ENCODE results near the gene RNU6-8.

Gene RNU6-8

DNA sequence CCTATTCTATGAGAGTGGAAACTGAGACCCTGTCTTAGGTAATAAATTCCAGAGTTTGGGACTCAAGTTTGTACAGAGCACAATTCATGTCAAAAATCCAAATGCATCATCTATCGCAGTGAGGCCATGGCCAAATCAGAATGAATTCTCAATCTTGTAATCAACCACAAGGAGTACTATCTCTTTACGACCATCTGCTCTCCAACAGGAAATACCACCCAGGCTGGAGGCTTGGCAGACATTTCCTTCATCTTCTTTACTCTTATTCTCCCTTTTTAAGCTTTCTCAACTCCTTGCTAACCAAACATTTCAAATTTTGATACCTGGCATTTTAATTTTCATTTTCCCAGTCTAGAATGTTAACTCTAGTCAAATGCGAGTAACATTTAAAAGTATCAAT is 33.9 kb downstream of the RNU6-8 start:
- TF ChIP-seq, protein P1, sequence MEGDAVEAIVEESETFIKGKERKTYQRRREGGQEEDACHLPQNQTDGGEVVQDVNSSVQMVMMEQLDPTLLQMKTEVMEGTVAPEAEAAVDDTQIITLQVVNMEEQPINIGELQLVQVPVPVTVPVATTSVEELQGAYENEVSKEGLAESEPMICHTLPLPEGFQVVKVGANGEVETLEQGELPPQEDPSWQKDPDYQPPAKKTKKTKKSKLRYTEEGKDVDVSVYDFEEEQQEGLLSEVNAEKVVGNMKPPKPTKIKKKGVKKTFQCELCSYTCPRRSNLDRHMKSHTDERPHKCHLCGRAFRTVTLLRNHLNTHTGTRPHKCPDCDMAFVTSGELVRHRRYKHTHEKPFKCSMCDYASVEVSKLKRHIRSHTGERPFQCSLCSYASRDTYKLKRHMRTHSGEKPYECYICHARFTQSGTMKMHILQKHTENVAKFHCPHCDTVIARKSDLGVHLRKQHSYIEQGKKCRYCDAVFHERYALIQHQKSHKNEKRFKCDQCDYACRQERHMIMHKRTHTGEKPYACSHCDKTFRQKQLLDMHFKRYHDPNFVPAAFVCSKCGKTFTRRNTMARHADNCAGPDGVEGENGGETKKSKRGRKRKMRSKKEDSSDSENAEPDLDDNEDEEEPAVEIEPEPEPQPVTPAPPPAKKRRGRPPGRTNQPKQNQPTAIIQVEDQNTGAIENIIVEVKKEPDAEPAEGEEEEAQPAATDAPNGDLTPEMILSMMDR (conservative IDR thresholded peaks at IDR 0.05; ENCODE audit: low read depth, low read length): no peak
- Histone ChIP-seq H3K27me3 (ENCODE audit: insufficient read depth, low read depth) (no peaks in the 10 kb centered on the region), H3K4me1 (ENCODE audit: low read depth, poor library complexity, severe bottlenecking) (no peaks in the 10 kb centered on the region), H2AFZ (ENCODE audit: low read depth) (no peak overlapping the region), H3K4me3 (IDR thresholded peaks at IDR 0.05; ENCODE audit: insufficient read depth, low read depth, low read length) (no peak overlapping the region), H3K79me2 (ENCODE audit: insufficient read depth, low read depth) (no peaks in the 10 kb centered on the region), H3K4me2 (no peak overlapping the region), H3K27ac (no peak overlapping the region), H3K9ac (no peak overlapping the region), H3K36me3 (ENCODE audit: insufficient read depth) (no peaks in the 10 kb centered on the region), H4K20me1 (ENCODE audit: insufficient read depth) (no peaks in the 10 kb centered on the region)

DNA sequence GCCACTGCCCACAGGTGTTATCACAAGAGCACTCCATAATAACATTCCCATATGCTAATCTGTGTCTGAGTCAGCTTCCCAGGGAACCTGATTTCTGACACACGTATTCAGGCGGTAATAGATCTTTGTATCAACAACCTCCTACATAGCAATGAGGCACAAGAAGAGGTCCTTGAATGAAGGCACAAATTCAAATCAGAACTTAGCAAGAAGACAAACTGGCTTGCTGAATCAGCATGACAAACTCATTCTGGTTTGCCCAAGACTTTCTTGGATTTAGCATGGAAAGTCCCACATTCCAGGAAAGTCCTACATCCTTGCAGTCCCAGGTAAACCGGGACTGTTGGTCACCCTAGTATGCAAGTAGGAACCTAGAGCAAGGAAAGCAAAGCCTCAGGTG is 35.2 kb downstream of the RNU6-8 start:
- no peak overlapping the region for H3K27ac ChIP-seq
- H3K79me2 ChIP-seq (ENCODE audit: insufficient read depth, low read depth): no peaks in the 10 kb centered on the region
- H3K27me3 ChIP-seq (ENCODE audit: insufficient read depth, low read depth): no peaks in the 10 kb centered on the region
- H3K9ac ChIP-seq: no peak overlapping the region
- no peaks in the 10 kb centered on the region for H4K20me1 ChIP-seq (ENCODE audit: insufficient read depth)
- H3K4me3 ChIP-seq (IDR thresholded peaks at IDR 0.05; ENCODE audit: insufficient read depth, low read depth, low read length): no peak overlapping the region
- no peak overlapping the region for H3K4me2 ChIP-seq
- H2AFZ ChIP-seq (ENCODE audit: low read depth): no peak overlapping the region
- no peaks in the 10 kb centered on the region for H3K36me3 ChIP-seq (ENCODE audit: insufficient read depth)
- no peaks in the 10 kb centered on the region for H3K4me1 ChIP-seq (ENCODE audit: low read depth, poor library complexity, severe bottlenecking)
- TF ChIP-seq, protein P1 (conservative IDR thresholded peaks at IDR 0.05; ENCODE audit: low read depth, low read length): no peak

DNA sequence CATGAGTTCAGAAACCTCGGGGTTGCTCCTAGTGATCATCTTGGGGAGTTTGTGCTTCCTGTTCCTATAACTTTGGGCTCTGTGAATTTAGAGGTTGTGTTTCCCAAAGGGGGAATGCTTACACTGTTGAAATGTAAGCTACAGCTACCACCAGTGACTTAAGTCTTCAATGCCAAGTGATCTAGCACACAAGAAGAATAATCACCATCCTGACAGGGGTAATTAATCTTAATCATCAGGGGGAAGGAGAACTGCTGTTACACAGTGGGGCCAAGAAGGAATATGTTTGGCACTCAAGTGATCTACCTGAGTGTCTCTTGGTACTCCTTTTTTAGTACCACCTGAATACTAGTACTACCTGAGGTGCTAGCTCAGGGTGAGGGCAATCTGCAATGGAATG is 36.1 kb downstream of the RNU6-8 start:
- Histone ChIP-seq H3K4me3 (IDR thresholded peaks at IDR 0.05; ENCODE audit: insufficient read depth, low read depth, low read length) (no peak overlapping the region), H3K9ac (no peak overlapping the region), H4K20me1 (ENCODE audit: insufficient read depth) (no peaks in the 10 kb centered on the region), H3K4me2 (no peak overlapping the region), H3K36me3 (ENCODE audit: insufficient read depth) (no peaks in the 10 kb centered on the region), H2AFZ (ENCODE audit: low read depth) (no peak overlapping the region), H3K27ac (no peak overlapping the region), H3K79me2 (ENCODE audit: insufficient read depth, low read depth) (no peaks in the 10 kb centered on the region), H3K4me1 (ENCODE audit: low read depth, poor library complexity, severe bottlenecking) (no peaks in the 10 kb centered on the region), H3K27me3 (ENCODE audit: insufficient read depth, low read depth) (no peaks in the 10 kb centered on the region)
- TF ChIP-seq, protein P1 (conservative IDR thresholded peaks at IDR 0.05; ENCODE audit: low read depth, low read length): no peak

DNA sequence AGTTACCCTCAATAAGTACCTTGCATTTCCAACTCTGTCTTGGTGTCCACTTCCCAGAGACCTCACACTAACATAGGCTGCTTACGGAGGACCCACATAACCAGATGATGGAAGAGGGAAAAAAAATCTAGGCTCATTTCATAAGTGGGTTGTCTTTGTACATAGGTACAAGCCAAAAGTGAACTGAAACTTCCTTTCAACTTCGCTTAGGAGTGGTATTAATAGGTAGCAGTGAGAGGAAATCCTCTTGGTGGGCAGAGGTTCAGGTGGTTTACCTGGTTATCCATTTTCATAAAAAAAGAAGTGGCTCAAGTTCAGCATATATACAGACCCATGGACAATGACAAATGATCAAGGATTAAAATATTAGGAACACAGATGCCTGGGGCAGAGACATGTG is 37.0 kb downstream of the RNU6-8 start:
- Histone ChIP-seq H3K4me1 (ENCODE audit: low read depth, poor library complexity, severe bottlenecking) (no peaks in the 10 kb centered on the region), H3K4me3 (IDR thresholded peaks at IDR 0.05; ENCODE audit: insufficient read depth, low read depth, low read length) (no peak overlapping the region), H3K27me3 (ENCODE audit: insufficient read depth, low read depth) (no peaks in the 10 kb centered on the region), H3K79me2 (ENCODE audit: insufficient read depth, low read depth) (no peaks in the 10 kb centered on the region), H4K20me1 (ENCODE audit: insufficient read depth) (no peaks in the 10 kb centered on the region), H2AFZ (ENCODE audit: low read depth) (no peak overlapping the region), H3K27ac (no peak overlapping the region), H3K9ac (no peak overlapping the region), H3K4me2 (no peak overlapping the region), H3K36me3 (ENCODE audit: insufficient read depth) (no peaks in the 10 kb centered on the region)
- TF ChIP-seq, protein P1 (conservative IDR thresholded peaks at IDR 0.05; ENCODE audit: low read depth, low read length): no peak
